ENCODE results near the gene PON2.

Gene PON2

GRCh38 chr7:95367606-95368005 lies 67.2 kb downstream of the PON2 start:
- Histone ChIP-seq H3K36me3 (ENCODE audit: insufficient read depth, low read length) (no peaks in the 10 kb centered on the region), H3K9ac (ENCODE audit: low read depth, low read length) (no peak overlapping the region), H3K9me3 (ENCODE audit: control insufficient read depth, insufficient read depth, low read length) (no peaks in the 10 kb centered on the region), H3K4me1 (ENCODE audit: insufficient read depth, low read length) (no peaks in the 10 kb centered on the region)

GRCh38 chr7:95365151-95365550 lies 69.7 kb downstream of the PON2 start:
- Histone ChIP-seq H3K9ac (ENCODE audit: low read depth, low read length) (no peak overlapping the region), H3K4me1 (ENCODE audit: insufficient read depth, low read length) (no peaks in the 10 kb centered on the region)

GRCh38 chr7:95357623-95358022 lies 77.2 kb downstream of the PON2 start:
- no peaks in the 10 kb centered on the region for H3K9me3 ChIP-seq (ENCODE audit: control insufficient read depth, insufficient read depth, low read length)
- H3K4me1 ChIP-seq (ENCODE audit: insufficient read depth, low read length): no peaks in the 10 kb centered on the region
- H3K9ac ChIP-seq (ENCODE audit: low read depth, low read length): no peak overlapping the region
- no peaks in the 10 kb centered on the region for H3K36me3 ChIP-seq (ENCODE audit: insufficient read depth, low read length)

More at GRCh38 chr7:95365151-95365550, 69.7 kb downstream of the PON2 start:
- Histone ChIP-seq H3K36me3 (ENCODE audit: insufficient read depth, low read length) (no peaks in the 10 kb centered on the region), H3K9me3 (ENCODE audit: control insufficient read depth, insufficient read depth, low read length) (no peaks in the 10 kb centered on the region)
